ENCODE data around the gene STMP1. TPM values are rescaled to one million over a fixed set of nuclear protein-coding genes. Genes with fewer than 3 reads are reported as not detected.
"Not testable (repeated sequence)": the region's sequence is repeated elsewhere in the genome, so short reads cannot be mapped to it uniquely, and the experiment has no call there.

STMP1 gene
- polyA plus RNA-seq, 4 donors: 75.5 to 92.1 (median 82.1) TPM

DNA sequence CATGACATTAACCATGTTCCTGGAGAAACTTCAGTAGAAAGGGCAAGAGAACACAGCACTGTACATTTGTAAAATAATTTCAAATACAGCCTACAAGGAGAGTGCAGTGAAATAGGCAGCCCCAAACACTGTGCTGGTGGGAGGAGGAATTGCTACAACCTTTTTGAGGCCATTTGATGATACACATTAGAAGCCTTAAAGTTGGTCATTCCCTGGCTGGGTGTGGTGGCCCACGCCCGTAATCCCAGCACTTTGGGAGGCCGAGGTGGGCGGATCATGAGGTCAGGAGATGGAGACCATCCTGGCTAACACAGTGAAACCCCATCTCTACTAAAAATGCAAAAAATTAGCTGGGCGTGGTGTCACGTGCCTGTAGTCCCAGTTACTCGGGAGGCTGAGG lies 30.3 kb downstream of the STMP1 start:
- DNase-seq (ENCODE audit: low read depth in 4 of 4, low spot score in 2 of 4): not testable (repeated sequence)

DNA sequence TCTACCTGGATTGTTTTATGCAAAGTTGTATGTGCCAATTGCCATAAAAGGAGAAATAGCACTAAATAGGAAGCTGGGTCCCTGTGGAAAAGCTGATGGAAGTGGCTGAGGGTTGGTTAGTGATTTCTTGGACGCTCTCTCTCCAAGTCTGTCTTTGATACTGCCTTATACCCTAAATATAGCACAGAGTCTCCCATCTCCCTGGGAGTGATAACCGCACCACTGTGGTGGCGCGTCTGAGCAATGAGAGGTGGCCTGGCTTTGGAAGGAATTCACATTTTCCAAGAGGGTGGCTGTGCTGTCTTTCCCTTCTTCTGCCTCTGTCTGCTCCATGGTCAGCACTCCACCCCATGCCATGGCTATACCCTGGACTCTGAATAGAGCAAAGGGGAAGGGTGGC lies 31.2 kb downstream of the STMP1 start:
- DNase-seq (ENCODE audit: low read depth in 4 of 4, low spot score in 2 of 4): no peak

DNA sequence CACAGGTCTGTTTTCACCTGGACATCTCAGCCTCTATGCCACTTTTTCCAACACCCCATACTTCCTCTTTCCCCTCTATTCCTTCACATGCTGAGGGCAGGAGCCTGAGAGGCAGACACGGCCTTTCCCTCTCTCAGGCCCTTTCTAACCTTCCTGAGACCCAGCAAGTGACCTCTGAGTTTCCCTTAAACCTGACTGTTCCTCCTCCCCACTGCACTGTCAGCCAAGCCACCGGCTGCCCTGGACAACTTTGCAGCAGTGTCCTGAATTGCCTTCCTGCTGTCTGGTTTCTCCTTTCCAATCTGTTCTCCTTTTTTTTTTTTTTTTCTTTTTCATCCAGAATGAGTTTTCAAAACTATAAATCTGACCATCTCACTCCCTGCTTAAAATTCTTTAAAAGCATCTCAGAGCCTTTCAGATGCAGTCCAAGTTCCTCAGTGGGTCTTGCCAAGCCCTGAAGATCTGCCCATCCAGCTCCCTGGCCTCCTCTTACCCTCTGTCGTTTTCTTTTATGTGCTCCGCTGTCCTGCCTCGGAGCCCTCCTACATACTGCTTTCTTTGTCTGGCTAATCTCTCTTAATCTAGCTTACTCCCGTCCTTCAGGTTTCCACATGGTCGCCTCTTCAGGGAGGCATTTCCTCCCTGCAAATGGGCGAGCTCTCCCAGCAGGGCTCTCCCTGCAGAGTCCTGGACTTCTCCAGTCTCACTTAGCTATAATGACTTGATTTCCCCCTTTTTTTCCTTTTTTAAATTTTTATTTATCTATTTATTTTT lies 35.1 kb downstream of the STMP1 start:
- no peak for DNase-seq (ENCODE audit: low read depth in 4 of 4, low spot score in 2 of 4)

DNA sequence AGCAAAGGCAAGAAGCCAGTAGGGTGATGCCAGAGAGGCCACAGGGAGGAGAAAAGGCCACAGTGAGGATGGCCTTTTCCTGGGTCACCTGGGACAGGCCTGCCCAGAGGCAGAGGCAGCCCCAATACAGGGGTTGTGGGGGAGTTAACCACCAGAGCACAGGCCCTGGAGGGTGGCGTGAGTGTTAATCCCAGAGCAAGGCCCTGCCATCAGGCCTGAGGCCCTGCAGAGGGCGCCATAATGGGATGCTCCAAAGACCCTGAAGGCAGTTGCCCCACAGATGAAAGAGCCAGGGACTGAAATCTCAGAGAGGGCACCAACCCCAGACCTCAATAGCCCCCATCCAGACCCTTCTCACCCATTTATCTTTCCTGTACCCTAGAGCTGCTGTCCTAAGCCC lies 41.8 kb downstream of the STMP1 start:
- no peak for DNase-seq (ENCODE audit: low read depth in 4 of 4, low spot score in 2 of 4)

DNA sequence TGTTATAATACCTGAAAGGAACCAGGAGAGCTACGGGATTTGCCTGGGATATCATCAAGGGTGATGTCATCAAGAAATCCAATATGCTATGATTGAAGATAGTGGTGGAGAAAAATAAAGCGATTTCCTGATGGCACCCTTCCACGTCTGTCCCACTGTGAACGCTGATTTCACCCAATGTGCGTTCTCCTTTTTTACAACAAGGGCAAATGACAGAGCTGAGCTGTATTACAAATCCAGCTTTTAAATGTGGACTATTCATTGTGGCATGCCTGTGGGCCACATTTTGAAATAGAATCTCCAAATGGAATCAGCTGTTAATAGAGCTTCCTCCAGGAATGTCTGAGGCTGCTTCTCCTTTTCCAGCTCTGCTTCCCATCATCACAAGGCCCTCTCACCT lies 42.4 kb downstream of the STMP1 start:
- no peak for DNase-seq (ENCODE audit: low read depth in 4 of 4, low spot score in 2 of 4)

DNA sequence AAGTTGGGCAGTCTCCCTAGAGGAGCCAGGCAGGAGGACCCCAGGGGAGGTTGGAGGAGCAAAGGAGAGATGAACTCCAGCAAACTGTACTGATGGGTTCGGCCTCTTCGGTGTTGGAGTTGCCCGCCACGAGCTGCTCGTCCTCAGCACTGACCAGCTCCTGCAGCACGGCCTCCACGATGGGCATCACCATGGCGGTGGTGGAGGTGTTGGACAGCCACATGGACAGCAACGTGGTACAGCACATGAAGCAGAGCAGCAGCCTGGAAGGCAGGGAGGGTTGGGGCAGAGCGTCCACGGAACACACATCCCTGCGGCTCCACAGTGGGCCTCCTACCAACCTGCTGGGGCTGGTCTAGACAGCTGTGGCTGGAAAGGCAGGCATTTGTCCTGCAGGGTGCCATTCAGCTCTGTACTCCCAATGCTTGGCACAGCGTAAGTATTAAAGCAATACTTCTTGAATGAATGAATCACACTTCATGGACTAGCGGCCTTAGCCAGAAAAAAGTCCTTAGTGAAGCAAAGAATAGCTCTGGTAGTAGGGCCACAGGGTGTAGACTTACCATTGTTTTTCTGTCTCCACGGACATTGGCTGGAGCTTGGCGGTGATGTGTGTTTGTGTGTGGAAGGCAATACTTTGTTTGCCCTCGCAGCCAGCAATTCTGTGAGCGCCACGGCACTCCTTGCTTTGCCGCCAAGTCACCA lies 43.9 kb downstream of the STMP1 start:
- DNase-seq (ENCODE audit: low read depth in 4 of 4, low spot score in 2 of 4): no peak

DNA sequence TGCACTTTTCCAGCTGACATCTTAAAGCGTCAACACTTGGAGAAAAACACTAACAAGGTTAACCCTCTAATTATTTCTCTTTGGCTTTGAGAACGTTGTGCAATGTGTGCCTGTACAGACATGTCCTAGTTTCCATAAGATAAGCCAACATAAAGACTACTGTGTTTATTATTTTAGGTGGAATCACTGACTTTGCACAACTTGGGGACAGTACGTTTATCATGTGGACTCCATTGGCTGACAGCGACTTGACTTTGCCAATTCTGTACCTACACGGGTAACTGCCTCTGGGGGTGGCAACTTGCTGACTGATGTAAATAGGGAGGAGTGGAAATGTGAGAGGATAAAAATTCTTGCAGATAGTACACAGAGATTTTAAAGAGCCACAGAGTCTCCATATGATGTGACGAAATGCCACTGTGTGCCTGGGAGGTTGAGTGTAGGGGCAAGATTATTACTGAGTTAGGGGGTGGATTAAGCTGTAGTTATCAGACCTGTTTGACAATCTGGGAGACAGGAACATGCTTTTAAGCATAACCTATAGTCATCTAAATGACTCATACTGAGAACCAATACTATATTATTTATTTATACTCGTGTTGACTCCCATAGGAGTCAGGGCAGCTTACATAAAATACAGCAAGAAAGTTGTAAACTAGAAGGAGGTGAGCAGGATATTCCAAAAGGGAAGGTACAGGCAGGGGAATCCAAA lies 44.7 kb downstream of the STMP1 start:
- no peak for DNase-seq (ENCODE audit: low read depth in 4 of 4, low spot score in 2 of 4)

DNA sequence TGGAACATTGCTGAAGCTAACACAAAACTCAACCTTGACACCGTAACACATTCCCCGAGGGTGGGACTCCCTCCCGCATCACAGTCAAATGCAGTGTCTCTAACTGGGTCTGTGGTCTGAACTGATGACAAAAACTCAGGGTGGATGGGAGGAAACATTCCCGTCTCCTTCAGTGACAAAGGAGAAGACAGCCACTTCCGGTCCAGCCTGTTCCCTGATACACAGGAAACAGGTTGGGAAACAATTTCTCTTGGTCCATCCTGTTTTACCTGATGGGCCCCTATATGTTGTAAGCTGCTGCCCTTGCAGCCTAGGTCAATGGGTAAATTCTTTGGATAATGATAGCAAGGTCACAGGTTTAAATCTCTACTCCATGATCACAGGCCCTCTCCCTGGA lies 45.3 kb downstream of the STMP1 start:
- no peak for DNase-seq (ENCODE audit: low read depth in 4 of 4, low spot score in 2 of 4)

DNA sequence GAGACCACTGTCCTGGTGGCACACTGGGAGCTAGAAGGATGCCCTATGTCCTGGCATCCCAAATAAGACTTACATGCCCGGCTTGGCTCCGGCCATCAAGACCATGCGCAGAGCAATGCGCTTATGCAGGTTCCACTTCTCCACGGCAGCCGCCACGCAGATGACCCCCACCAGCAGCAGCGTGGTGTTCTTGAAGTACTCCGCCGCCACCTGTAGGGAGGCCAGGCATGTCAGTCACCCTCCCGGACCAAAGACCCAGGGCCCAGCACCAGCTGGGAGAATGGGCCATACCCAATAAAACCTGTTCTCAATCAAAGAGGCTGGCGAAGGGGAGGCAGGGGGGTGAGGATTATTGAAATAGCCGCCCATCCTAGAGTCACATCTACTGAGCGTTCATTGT lies 45.7 kb downstream of the STMP1 start:
- no peak for DNase-seq (ENCODE audit: low read depth in 4 of 4, low spot score in 2 of 4)

DNA sequence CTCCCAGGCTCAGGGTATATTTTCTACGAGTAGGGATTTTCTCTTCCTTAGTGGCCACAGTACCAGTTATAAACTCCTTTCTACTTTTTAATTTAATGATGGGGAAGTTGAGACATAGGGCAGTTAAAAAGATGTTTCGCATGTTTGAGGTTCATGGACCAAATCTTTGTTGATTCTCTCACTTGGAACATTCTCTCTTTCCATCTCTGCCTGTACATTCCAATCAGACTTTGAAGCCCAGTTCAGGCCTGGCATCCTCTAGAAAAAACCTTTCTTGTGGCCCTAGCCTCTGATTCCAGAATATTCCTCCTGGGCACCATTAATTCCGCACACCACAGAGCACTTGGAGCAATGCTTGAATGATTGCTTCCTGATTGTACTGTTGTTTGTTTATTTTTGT lies 47.2 kb downstream of the STMP1 start:
- no peak for DNase-seq (ENCODE audit: low read depth in 4 of 4, low spot score in 2 of 4)

DNA sequence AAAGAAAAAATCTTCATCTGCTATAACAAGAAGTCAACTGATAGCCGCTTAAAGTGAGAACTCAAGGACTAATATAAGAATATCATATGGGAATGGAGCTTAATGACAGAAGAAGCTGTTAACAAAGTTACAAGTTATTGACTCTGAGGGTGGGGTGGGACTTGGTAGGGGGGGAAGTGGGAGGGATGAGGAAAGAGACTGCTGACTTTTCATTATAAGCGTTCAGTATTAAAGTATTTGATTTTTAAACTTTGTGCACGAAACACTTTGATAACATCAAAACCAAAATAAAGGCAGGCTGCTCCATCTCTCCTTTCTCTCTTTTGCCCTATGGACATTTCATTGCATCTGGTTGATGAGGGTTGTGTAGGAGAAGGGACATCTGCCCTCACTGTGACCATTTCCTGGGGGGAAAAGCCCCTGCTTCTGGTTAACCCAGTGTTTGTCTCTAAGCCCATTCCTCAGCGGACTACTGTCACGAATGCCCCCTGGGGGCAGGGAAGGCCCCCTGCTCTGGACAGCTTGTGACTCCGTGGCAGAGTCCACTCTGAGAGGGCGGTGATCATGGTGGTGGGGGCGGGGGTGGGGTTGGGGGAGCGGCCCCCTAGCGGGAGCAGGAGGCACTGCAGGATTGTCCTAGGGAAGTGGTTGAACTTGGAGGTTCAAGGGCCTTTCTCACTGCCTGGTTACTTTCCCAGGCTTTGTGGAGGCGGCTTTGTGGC lies 48.3 kb downstream of the STMP1 start:
- no peak for DNase-seq (ENCODE audit: low read depth in 4 of 4, low spot score in 2 of 4)

DNA sequence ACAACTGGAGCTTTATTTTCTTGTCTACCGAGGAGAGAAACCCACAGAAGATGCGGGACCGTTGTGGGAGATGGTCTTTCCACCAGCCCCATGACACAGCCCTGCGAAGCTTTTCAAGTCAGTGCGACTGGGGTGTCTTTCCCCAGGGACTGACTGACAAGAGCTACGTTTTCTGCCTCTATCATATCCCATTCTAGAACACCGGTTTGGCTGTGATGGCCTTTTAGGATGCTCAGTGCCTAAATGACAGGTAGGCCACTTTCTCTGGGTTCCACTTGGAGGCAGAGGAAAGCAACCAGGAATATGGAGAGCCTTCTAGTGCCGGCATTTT lies 48.8 kb downstream of the STMP1 start:
- DNase-seq (ENCODE audit: low read depth in 4 of 4, low spot score in 2 of 4): no peak

DNA sequence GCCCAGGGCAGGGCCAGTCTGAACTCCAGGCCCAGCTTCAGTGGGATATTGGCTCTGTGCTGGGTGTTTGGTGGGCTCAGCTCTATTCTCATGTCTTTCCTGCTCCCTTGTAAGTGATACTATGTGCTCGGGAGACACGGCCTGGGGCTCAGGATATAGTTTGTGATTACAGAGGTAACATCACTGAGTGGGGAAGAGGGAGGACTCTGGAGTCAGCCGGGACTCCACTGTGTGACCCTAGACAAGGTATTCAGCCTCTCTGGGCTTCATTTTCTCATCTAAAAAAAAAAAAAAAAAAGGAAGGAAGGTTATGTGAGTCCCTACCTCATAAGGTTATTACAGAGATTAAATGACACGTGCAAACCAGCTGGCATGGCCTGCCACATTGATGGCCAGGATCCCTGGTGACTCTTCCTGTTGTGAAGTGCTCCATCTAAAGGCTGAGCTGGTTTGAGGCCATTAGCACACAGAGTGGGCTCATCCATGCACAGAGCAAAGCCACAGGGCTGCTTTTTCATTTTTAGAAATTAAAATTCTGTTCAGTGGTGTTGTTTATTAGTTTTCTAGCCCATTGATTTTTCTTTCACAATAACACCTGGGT lies 50.0 kb downstream of the STMP1 start:
- DNase-seq (ENCODE audit: low read depth in 4 of 4, low spot score in 2 of 4): no peak

DNA sequence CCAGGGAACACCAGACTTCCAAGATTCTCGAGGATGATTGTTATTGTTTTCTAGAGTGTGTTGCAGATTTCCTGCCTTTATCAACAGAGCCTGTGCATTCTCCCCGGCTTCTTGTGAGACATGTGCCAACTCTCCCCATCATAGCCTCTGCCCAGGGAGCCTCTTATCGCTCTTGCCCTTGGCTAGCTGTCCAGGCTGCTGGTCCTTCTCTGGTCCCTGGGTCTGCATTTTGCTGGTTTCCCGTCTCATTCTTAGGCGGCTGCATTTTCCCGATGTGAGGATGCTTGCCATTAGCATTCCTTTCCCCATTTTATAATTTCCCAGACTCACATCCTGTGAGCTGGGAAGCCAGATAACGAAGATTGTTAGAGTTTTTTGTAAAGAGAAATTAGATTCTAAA lies 50.5 kb downstream of the STMP1 start:
- no peak for DNase-seq (ENCODE audit: low read depth in 4 of 4, low spot score in 2 of 4)

DNA sequence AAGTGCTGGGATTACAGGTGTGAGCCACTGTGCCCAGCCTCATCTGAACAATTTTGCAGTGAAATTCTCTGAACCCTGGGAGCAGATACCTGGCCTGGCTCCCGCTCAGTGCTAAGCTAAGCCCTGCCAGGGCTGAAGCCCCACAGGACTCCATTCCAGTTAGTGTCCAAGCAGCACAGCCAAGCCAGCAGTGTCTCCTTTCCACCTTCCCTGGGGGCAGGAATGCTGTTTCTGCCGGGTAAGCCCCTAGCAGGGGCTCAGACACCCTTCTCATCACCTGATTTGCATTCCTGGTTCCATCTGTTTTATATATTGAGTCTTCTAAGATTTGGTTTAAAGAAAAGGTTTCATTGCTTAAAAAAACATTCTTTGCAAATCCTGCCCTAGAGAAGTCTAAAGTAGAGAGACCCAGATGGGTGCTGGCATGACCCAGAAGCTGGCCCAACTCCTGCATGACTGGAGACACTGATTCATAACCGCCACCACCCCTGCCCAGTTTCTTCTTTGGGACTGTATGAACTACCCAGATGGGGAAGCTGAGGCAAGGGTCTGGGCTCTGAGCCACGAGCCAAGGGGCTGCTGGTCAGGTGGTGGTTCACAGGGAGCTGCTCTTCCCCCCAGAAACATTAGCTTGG lies 51.6 kb downstream of the STMP1 start:
- DNase-seq (ENCODE audit: low read depth in 4 of 4, low spot score in 2 of 4): no peak

DNA sequence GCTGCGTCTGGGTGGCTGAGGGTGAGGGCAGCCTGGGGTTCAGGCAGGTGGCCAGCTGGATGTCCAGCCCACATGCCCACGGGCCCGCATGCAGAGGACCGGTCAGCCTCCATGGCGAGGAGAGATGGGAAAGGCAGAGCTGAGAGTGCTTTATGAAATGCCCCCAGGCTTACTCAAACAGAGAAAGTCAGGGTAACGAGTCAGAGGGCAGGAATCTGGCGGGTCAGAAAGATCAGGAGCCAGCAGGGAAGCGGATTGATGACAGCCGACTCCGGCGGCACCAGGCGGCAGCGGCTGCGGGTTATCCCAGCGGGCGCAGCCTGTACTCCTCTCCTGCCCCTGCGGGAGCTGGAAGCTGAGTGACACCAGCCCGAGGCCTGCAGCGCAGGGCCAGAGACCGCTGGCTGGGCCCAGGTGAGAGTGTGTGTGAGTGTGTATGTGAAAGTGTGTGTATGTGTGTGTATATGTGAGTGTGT lies 52.3 kb downstream of the STMP1 start:
- DNase-seq (ENCODE audit: low read depth in 4 of 4, low spot score in 2 of 4): no peak

DNA sequence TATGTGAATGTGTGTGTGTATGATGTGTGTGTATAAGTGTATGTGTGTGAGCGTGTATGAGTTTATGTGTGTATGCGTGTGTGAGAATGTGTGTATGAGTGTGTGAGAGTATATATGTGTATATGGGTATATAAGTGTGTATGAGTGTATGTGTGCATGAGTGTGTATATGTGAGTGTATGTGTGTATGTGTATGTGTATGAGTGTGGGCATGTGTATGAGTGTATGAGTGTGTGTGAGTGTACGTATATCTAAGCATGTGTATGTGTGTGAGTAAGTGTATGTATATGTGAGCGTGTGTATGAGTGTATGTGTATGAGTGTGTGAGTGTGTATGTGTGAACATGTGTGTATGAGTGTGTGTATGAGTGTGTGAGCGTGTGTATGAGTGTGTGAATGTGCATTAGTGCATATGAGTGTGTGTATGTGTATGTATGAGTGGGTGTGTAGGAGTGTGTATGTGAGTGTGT lies 52.8 kb downstream of the STMP1 start:
- no peak for DNase-seq (ENCODE audit: low read depth in 4 of 4, low spot score in 2 of 4)

DNA sequence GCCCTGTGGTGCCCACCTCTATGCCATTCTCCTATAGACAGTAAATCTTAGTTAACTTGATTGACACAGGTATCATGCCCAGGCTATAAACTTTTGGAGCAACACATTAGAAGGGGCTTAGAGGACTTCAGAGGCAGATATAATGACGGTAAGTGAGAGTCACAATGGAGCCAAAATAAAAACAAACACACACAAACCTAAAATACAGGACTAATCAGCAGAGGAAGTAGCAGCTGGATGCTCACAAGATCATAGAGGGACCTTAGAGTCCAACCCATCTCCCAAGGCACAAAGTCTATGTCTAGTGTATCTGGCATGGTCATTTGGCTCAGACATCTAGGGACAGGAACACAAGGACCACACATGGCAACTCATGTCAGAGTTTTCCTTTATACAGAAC lies 53.4 kb downstream of the STMP1 start:
- DNase-seq (ENCODE audit: low read depth in 4 of 4, low spot score in 2 of 4): no peak

DNA sequence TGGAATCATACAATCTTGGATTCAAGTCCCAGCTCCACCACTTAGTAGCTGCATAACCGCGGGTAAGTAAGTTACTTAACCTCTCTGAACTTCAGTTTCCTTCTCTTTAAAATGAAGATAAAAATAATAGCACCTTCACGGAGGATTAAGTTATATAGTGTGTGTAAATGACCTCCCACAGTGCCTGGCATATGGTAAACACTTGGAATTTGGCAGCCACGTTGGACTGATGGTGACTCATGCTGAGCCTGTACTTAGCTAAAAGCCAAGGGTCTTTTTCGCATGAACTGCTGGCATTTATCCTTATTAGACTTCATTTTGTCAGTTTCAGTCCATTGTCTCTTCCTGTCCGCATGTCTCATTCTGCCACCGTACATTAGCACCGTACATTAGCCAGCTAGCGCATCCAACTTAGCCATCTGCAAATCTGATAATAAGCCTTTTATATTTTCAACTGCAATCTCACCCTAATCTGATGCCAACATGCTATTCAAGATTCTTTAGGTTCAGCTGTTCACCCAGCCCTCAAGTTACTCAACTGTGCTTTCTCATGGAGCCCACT lies 54.4 kb downstream of the STMP1 start:
- DNase-seq (ENCODE audit: low read depth in 4 of 4, low spot score in 2 of 4): no peak

DNA sequence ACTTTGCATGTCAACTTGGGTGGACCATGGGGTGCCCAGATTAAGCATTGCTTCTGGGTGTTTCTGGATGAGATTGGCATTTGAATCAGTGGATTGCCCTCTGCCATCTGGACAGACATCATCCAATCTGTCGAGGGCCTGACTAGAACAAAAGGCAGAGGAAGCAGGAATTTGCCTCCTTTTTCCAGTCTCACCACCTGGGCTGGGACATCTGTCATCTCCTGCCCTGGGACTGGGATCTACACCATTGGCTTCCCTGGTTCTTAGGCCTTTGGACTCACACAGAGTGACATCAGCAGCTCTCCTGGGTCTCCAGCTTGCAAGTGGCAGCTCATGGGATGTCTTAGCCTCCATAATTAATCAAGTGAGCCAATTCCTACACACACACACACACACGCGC lies 55.4 kb downstream of the STMP1 start:
- no peak for DNase-seq (ENCODE audit: low read depth in 4 of 4, low spot score in 2 of 4)

Data from left renal cortex interstitium (tissue), 4 donors.